ENCODE results near the gene OR52B2. TPM values are rescaled to one million over a fixed set of nuclear protein-coding genes. Genes with fewer than 3 reads are reported as not detected.

The OR52B2 gene
- total RNA-seq (2021; fragmentation: NEBNext Ultra II Directional; extraction: Animal tissue kit (Norgen Biotek cat#: 25700)) (not detected in 2 replicates), polyA plus RNA-seq (2011; rRNA removed) (0.15 TPM in 1 of 2 replicates, not detected in the other), polyA minus RNA-seq (2011; rRNA and poly(A)+ RNA removed) (1.8 and 2.7 TPM in 2 replicates)
- not detected for polyA plus RNA-seq (2011; cell fraction: cytosol; rRNA removed)
- polyA plus RNA-seq (2011; cell fraction: nucleus; rRNA removed) = 0.14 TPM
- polyA plus RNA-seq (2012, experiment 1 of 2) = not detected in 4 replicates
- not detected for polyA plus RNA-seq (2012, experiment 2 of 2)
- polyA plus RNA-seq (2013, experiment 1 of 2) = not detected
- not detected for polyA plus RNA-seq (2013, experiment 2 of 2)
- not detected for polyA minus RNA-seq (2011; cell fraction: cytosol; rRNA and poly(A)+ RNA removed)
- 1.00 TPM for polyA minus RNA-seq (2011; cell fraction: nucleus; rRNA and poly(A)+ RNA removed)
- long read RNA-seq, experiment 1 = 0 reads
- long read RNA-seq, experiment 2 = 0 reads

- Histone ChIP-seq H3K36me3 (ENCODE audit: control insufficient read depth in 2 of 4, insufficient read depth in 4 of 4, low read length in 3 of 4) (no peaks in the 10 kb centered on the region), H2BK20ac (ENCODE audit: low read length) (no peak within 1 kb of the TSS), H3K4me2 (ENCODE audit: insufficient read depth in 1 of 2, low read depth in 2 of 2, low read length in 2 of 2) (no peak within 1 kb of the TSS), H3K79me2 (ENCODE audit: control insufficient read depth in 1 of 2, insufficient read depth in 2 of 2, low read length in 2 of 2) (no peaks in the 10 kb centered on the region), H3K27ac (ENCODE audit: low read depth, low read length) (no peak within 1 kb of the TSS), H2BK5ac (ENCODE audit: low read depth, low read length) (no peak within 1 kb of the TSS), H3K4me1 (replicated peaks in 1 of 4; ENCODE audit: control insufficient read depth in 3 of 4, insufficient read depth in 4 of 4, low read length in 3 of 4) (0 out of 7 replicates have a peak, but pooled peaks cover 0 to 4% (median 0%) of the 10 kb centered on the region in 4 experiments), H3K9ac (replicated peaks in 1 of 4; ENCODE audit: extremely low read depth in 1 of 4, low read depth in 3 of 4, low read length in 3 of 4) (no peak within 1 kb of the TSS), H3K18ac (ENCODE audit: extremely low read depth, low read length) (no peak within 1 kb of the TSS), H4K20me1 (replicated peaks in 1 of 2; ENCODE audit: control insufficient read depth in 1 of 2, insufficient read depth in 2 of 2, low read length in 2 of 2) (no peaks in the 10 kb centered on the region), H4K8ac (ENCODE audit: extremely low read depth, insufficient read depth, low read length) (no peak within 1 kb of the TSS), H3K4me3 (ENCODE audit: extremely low read depth in 1 of 4, insufficient read depth in 2 of 4, low read depth in 3 of 4, low read length in 4 of 4) (no peak within 1 kb of the TSS), H2BK15ac (ENCODE audit: low read length) (no peak within 1 kb of the TSS), H3K9me3 (ENCODE audit: insufficient read depth in 2 of 2, low read depth in 1 of 2, low read length in 1 of 2) (no peaks in the 10 kb centered on the region; a peak in 1 of 4 replicates), H3K27me3 (replicated peaks in 1 of 4; ENCODE audit: control insufficient read depth in 3 of 4, extremely low read depth in 1 of 4, insufficient read depth in 3 of 4, low read length in 3 of 4) (no peaks in the 10 kb centered on the region), H2BK12ac (ENCODE audit: low read depth, low read length) (0 out of 2 replicates have a peak within 1 kb of the TSS, but pooled peaks have one; percentile 12), H2AFZ (ENCODE audit: low read length) (0 out of 2 replicates have a peak within 1 kb of the TSS, but pooled peaks have one; percentile 14), H2BK120ac (replicated peaks; ENCODE audit: low read depth, low read length) (no peak within 1 kb of the TSS), H4K5ac (ENCODE audit: insufficient read length, low read depth, low read length) (no peak within 1 kb of the TSS), H2AK5ac (ENCODE audit: low read depth, low read length) (no peak within 1 kb of the TSS), H4K91ac (replicated peaks; ENCODE audit: insufficient read length, low read length) (peak within 1 kb of the TSS; percentile 36), H3K79me1 (ENCODE audit: low read depth, low read length) (no peaks in the 10 kb centered on the region), H3K56ac (replicated peaks; ENCODE audit: insufficient read length, low read depth, low read length) (no peak within 1 kb of the TSS), H3K23ac (ENCODE audit: insufficient read length) (no peak within 1 kb of the TSS), H3K23me2 (ENCODE audit: low read depth, low read length) (no peaks in the 10 kb centered on the region; the same call in 1 of the 2 replicates), H3K14ac (ENCODE audit: insufficient read length) (no peak within 1 kb of the TSS), H3K4ac (replicated peaks; ENCODE audit: insufficient read length, low read depth, low read length) (no peak within 1 kb of the TSS)
- 91% methylated on average over 1 of the region's 1 CpG; no CpG with 5 or more reads in 1 of the 2 experiments for WGBS, 2 experiments (ENCODE audit: extremely low coverage in 1 of 2, insufficient coverage in 1 of 2, insufficient read length in 1 of 2, insufficient replicate concordance in 2 of 2, low coverage in 1 of 2, low lambda C conversion rate in 2 of 2, missing lambda C conversion rate in 1 of 2)
- CTCF ChIA-PET (ENCODE audit: partially characterized antibody) = no interaction called here
- DNase-seq (ENCODE audit: low read depth in 1 of 2, low spot score in 2 of 2) (no peak), FAIRE-seq (no peak)
- POLR2A ChIA-PET (ENCODE audit: partially characterized antibody) = no interaction called here
- TF ChIP-seq NANOG (IDR thresholded peaks at IDR 0.05; ENCODE audit: insufficient read depth, low read depth, low read length, poor library complexity, severe bottlenecking) = no peak
- TF ChIP-seq USF2 (IDR thresholded peaks at IDR 0.05; ENCODE audit: low read length) = no peak
- TF ChIP-seq MAX (IDR thresholded peaks at IDR 0.05) = no peak
- TF ChIP-seq BRCA1 (IDR thresholded peaks at IDR 0.05; ENCODE audit: low read depth, low read length) = no peak
- TF ChIP-seq GABPA (IDR thresholded peaks at IDR 0.05; ENCODE audit: borderline replicate concordance, insufficient read depth, low read length) = no peak
- TF ChIP-seq CREB1 (IDR thresholded peaks at IDR 0.05) = no peak
- no peak for TF ChIP-seq YY1 (IDR thresholded peaks at IDR 0.05; ENCODE audit: low read depth, low read length)
- TF ChIP-seq RXRA (IDR thresholded peaks at IDR 0.05; ENCODE audit: insufficient read depth, low read depth, low read length) = no peak
- no peak for TF ChIP-seq POU5F1 (IDR thresholded peaks at IDR 0.05; ENCODE audit: low read depth, low read length)
- no peak for TF ChIP-seq KDM5A (IDR thresholded peaks at IDR 0.05; ENCODE audit: low read length)
- no peak for TF ChIP-seq KDM1A (IDR thresholded peaks at IDR 0.05; ENCODE audit: borderline replicate concordance, low read length)
- no peak for TF ChIP-seq CHD2 (IDR thresholded peaks at IDR 0.05; ENCODE audit: low read length)
These were observed at the start of gene OR52B2 for GRCh38 chr11:6170226-6170625. TSS of gene OR52B2 (minus strand) at chr11:6170326. CDS start at chr11:6170326, 0 bp downstream.
